Suprapubic skin (tissue), 4 donors: ENCODE results near the gene CACNA2D3. TPM values are rescaled to one million over a fixed set of nuclear protein-coding genes. Genes with fewer than 3 reads are reported as not detected.

Experiments used
- DNase-seq, 2 donors: peaks; one replicate each; pipeline ENCODE4 v3.0.0-alpha.2; 2019; ENCODE audit warnings: low spot score in 2 of 2
- H3K27ac ChIP-seq: fragments of 200-600 bp; sonication (generic); one replicate; pipeline ENCODE4 v1.5.1; 2019
- H3K27me3 ChIP-seq: fragments of 200-600 bp; sonication (generic); one replicate; pipeline ENCODE4 v1.5.1; 2019
- H3K36me3 ChIP-seq: fragments of 200-600 bp; sonication (generic); one replicate; pipeline ENCODE4 v1.5.1; 2019
- H3K4me1 ChIP-seq: fragments of 200-600 bp; sonication (generic); one replicate; pipeline ENCODE4 v1.5.1; 2019
- H3K4me3 ChIP-seq: fragments of 200-600 bp; sonication (generic); one replicate; pipeline ENCODE4 v1.5.1; 2019; ENCODE audit warnings: mild to moderate bottlenecking
- H3K9me3 ChIP-seq: fragments of 200-600 bp; sonication (generic); one replicate; pipeline ENCODE4 v1.5.1; 2019
- CTCF ChIP-seq, 2 donors: fragments of 200-600 bp in 1 of 2; fragments of 450-650 bp in 1 of 2; sonication (generic) in 1 of 2; IDR thresholded peaks; one replicate each; pipeline ENCODE4 v1.5.1; 2016 to 2019; ENCODE audit warnings: antibody characterized with exemption in 2 of 2, mild to moderate bottlenecking in 1 of 2, moderate library complexity in 1 of 2
- EP300 ChIP-seq: sonication (generic); formaldehyde crosslinking; IDR thresholded peaks from one replicate; pipeline ENCODE4 v1.6.1; 2017; ENCODE audit warnings: antibody characterized with exemption
- POLR2A ChIP-seq, 2 donors: fragments of 450-650 bp; IDR thresholded peaks; one replicate each; pipeline ENCODE4 v1.6.1; 2017; ENCODE audit warnings: antibody characterized with exemption in 2 of 2, mild to moderate bottlenecking in 2 of 2, moderate library complexity in 2 of 2
- POLR2AphosphoS5 ChIP-seq, 3 donors: sonication (generic); formaldehyde crosslinking; IDR thresholded peaks; one replicate each; pipeline ENCODE4 v1.6.1; 2017; ENCODE audit warnings: antibody characterized with exemption in 3 of 3
- WGBS: methylation state at CpG from one replicate; pipeline ENCODE4 v1.1.5; 2018; 5-methylcytosine and 5-hydroxymethylcytosine counted together
- total RNA-seq, 4 donors: library from RNA; depleted of rRNA; stranded (reverse); fragments of >200 nt; gene quantifications; one replicate each; pipeline ENCODE4 v1.1.0, GENCODE V29; 2016

The CACNA2D3 gene
- total RNA-seq, 4 donors from 2014 or later: 0.42 to 2.8 (median 0.95) TPM

GRCh38 chr3:54901906-54902685, 779.7 kb downstream of the CACNA2D3 start:
- Histone ChIP-seq H3K36me3 (no peaks in the 10 kb centered on the region), H3K4me3 (no peak overlapping the region), H3K4me1 (no peaks in the 10 kb centered on the region), H3K9me3 (no peaks in the 10 kb centered on the region), H3K27me3 (no peaks in the 10 kb centered on the region), H3K27ac (no peak overlapping the region)
- DNase-seq: no peak
- TF ChIP-seq POLR2AphosphoS5 (IDR thresholded peaks at IDR 0.05) (no peak), EP300 (no peak), CTCF (IDR thresholded peaks at IDR 0.05) (no peak), POLR2A (IDR thresholded peaks at IDR 0.05) (no peak)
- WGBS: 74% methylated on average over 4 of the region's 4 CpGs

GRCh38 chr3:54905261-54905888, 783.0 kb downstream of the CACNA2D3 start:
- WGBS: 79% methylated on average over 2 of the region's 2 CpGs
- Histone ChIP-seq H3K36me3 (no peaks in the 10 kb centered on the region), H3K27ac (no peak overlapping the region), H3K27me3 (no peaks in the 10 kb centered on the region), H3K9me3 (no peaks in the 10 kb centered on the region), H3K4me1 (no peaks in the 10 kb centered on the region), H3K4me3 (no peak overlapping the region)
- no peak for DNase-seq
- TF ChIP-seq EP300 (no peak), CTCF (IDR thresholded peaks at IDR 0.05) (no peak), POLR2AphosphoS5 (IDR thresholded peaks at IDR 0.05) (no peak), POLR2A (IDR thresholded peaks at IDR 0.05) (no peak)

- Histone ChIP-seq H3K4me3 (no peak overlapping the region), H3K4me1 (no peaks in the 10 kb centered on the region), H3K27ac (no peak overlapping the region), H3K36me3 (no peaks in the 10 kb centered on the region), H3K9me3 (no peaks in the 10 kb centered on the region), H3K27me3 (no peaks in the 10 kb centered on the region)
- 93% methylated on average over 3 of the region's 3 CpGs for WGBS
- no peak for DNase-seq
- TF ChIP-seq EP300: no peak
- no peak for TF ChIP-seq CTCF (IDR thresholded peaks at IDR 0.05)
- no peak for TF ChIP-seq POLR2AphosphoS5 (IDR thresholded peaks at IDR 0.05)
- TF ChIP-seq POLR2A (IDR thresholded peaks at IDR 0.05): no peak
Observed at GRCh38 chr3:54905920-54906319, 783.6 kb downstream of the CACNA2D3 start.

GRCh38 chr3:54906763-54907162, 784.4 kb downstream of the CACNA2D3 start:
- Histone ChIP-seq H3K36me3 (no peaks in the 10 kb centered on the region), H3K27ac (no peak overlapping the region), H3K9me3 (no peaks in the 10 kb centered on the region), H3K4me1 (no peaks in the 10 kb centered on the region), H3K4me3 (no peak overlapping the region), H3K27me3 (no peaks in the 10 kb centered on the region)
- TF ChIP-seq POLR2A (IDR thresholded peaks at IDR 0.05) (no peak), EP300 (no peak), POLR2AphosphoS5 (IDR thresholded peaks at IDR 0.05) (no peak), CTCF (IDR thresholded peaks at IDR 0.05) (no peak)
- DNase-seq: no peak
- 93% methylated on average over 2 of the region's 2 CpGs for WGBS

- WGBS: 87% methylated on average over 2 of the region's 2 CpGs
- no peak overlapping the region for H3K27ac ChIP-seq
- DNase-seq: no peak
- H3K27me3 ChIP-seq: no peaks in the 10 kb centered on the region
- TF ChIP-seq POLR2A (IDR thresholded peaks at IDR 0.05): no peak
- TF ChIP-seq EP300: no peak
- no peak for TF ChIP-seq CTCF (IDR thresholded peaks at IDR 0.05)
- TF ChIP-seq POLR2AphosphoS5 (IDR thresholded peaks at IDR 0.05): no peak
- H3K9me3 ChIP-seq: no peaks in the 10 kb centered on the region
- H3K4me1 ChIP-seq: no peaks in the 10 kb centered on the region
- no peak overlapping the region for H3K4me3 ChIP-seq
- H3K36me3 ChIP-seq: no peaks in the 10 kb centered on the region
Observed at GRCh38 chr3:54909191-54909590, 786.8 kb downstream of the CACNA2D3 start.
